ENCODE measurements around the gene MED12L.

- no peak for TF ChIP-seq GATA3 (IDR thresholded peaks at IDR 0.05; ENCODE audit: low read depth, low read length)
- no peak for TF ChIP-seq GATA2 (IDR thresholded peaks at IDR 0.05; ENCODE audit: low read depth, low read length)
Observed at GRCh38 chr3:151296226-151296625, 210.8 kb downstream of the MED12L start.
